PC-9 (cell line): Measurements from ENCODE around the gene CCDC174. TPM values are rescaled to one million over a fixed set of nuclear protein-coding genes. Genes with fewer than 3 reads are reported as not detected.

ENCODE experiments used
- BruUV-seq: library from RNA; stranded (reverse); fragments of 400-500 nt; replicated peaks from 2 replicates; lab custom pipeline; 2021; lab: Mats Ljungman, UMichigan
- CTCF ChIA-PET: fragments of 300-600 bp; sonication (Branson Sonifier 250); formaldehyde crosslinking; loops from one replicate; lab custom pipeline; 2022; ENCODE audit warnings: antibody characterized with exemption; lab: Charles Lee
- POLR2A ChIA-PET: fragments of 300-600 bp; sonication (Branson Sonifier 250); formaldehyde crosslinking; loops from one replicate; lab custom pipeline; 2022; ENCODE audit warnings: antibody characterized with exemption; ENCODE audit not compliant: unreplicated experiment; lab: Charles Lee
- DNase-seq, 2 experiments: peaks; one replicate each; pipeline versions ENCODE4 v3.0.0 to v3.0.0-alpha.2; 2015 to 2022; ENCODE audit warnings: mixed read lengths in 1 of 2
- H2AFZ ChIP-seq: fragments of 200-600 bp; sonication (generic); 2 replicates; pipeline ENCODE4 v1.8.1; 2017; ENCODE audit warnings: antibody characterized with exemption
- H3F3A ChIP-seq: fragments of 200-600 bp; sonication (generic); 2 replicates; pipeline ENCODE4 v1.8.1; 2017; ENCODE audit warnings: antibody characterized with exemption, mild to moderate bottlenecking, low read depth; ENCODE audit not compliant: insufficient read depth
- H3K27ac ChIP-seq: fragments of 200-600 bp; sonication (generic); 2 replicates; pipeline ENCODE4 v1.6.1; 2016; ENCODE audit warnings: mixed run types
- H3K27me3 ChIP-seq: fragments of 200-600 bp; sonication (generic); 2 replicates; pipeline ENCODE4 v1.6.1; 2016; ENCODE audit warnings: low read depth, mixed run types; ENCODE audit not compliant: insufficient read depth
- H3K36me3 ChIP-seq: fragments of 200-600 bp; sonication (generic); 2 replicates; pipeline ENCODE4 v1.6.1; 2016; ENCODE audit warnings: low read depth, mixed run types
- H3K4me1 ChIP-seq: fragments of 200-600 bp; sonication (generic); replicated peaks from 2 replicates; pipeline ENCODE4 v1.6.1; 2016; ENCODE audit warnings: mixed run types; ENCODE audit not compliant: insufficient read depth
- H3K4me2 ChIP-seq: fragments of 200-600 bp; sonication (generic); 2 replicates; pipeline ENCODE4 v1.6.1; 2017; ENCODE audit warnings: mixed run types
- H3K4me3 ChIP-seq: fragments of 200-600 bp; sonication (generic); 2 replicates; pipeline ENCODE4 v1.6.1; 2016; ENCODE audit warnings: mixed run types
- H3K79me2 ChIP-seq: fragments of 200-600 bp; sonication (generic); 2 replicates; pipeline ENCODE4 v1.6.1; 2017; ENCODE audit warnings: low read depth, mixed run types
- H3K9me2 ChIP-seq: fragments of 200-600 bp; sonication (generic); 2 replicates; pipeline ENCODE4 v1.8.1; 2017; ENCODE audit warnings: mild to moderate bottlenecking; ENCODE audit not compliant: insufficient read depth
- H3K9me3 ChIP-seq: fragments of 200-600 bp; sonication (generic); 2 replicates; pipeline ENCODE4 v1.8.1; 2016; ENCODE audit warnings: low read depth; ENCODE audit not compliant: insufficient read depth
- H4K20me1 ChIP-seq: fragments of 200-600 bp; sonication (generic); 2 replicates; pipeline ENCODE4 v1.8.1; 2017; ENCODE audit not compliant: insufficient read depth
- CTCF ChIP-seq: fragments of 200-600 bp; sonication (generic); conservative IDR thresholded peaks from 2 replicates; pipeline ENCODE4 v1.6.1; 2017; ENCODE audit warnings: mixed run types, antibody characterized with exemption, mild to moderate bottlenecking, moderate library complexity
- EZH2 ChIP-seq: fragments of 200-600 bp; sonication (generic); IDR thresholded peaks from 2 replicates; pipeline ENCODE4 v1.8.0; 2017; ENCODE audit warnings: antibody characterized with exemption, low read depth
- intact Hi-C: fragments of 100-400 bp; cut with micrococcal nuclease; formaldehyde crosslinking; loops from one replicate; pipeline ENCODE4 v1.10.0; 2022; ENCODE audit not compliant: unreplicated experiment
- total RNA-seq: library from RNA; stranded (reverse); gene quantifications from 2 replicates; pipeline ENCODE4 v1.2.3, GENCODE V29; 2021

The CCDC174 gene
- total RNA-seq, 1 experiment from 2014 or later: 14.7 TPM

GRCh38 chr3:14616606-14617507, 34.7 kb upstream of the CCDC174 start:
- ChIA-PET POLR2A (interaction anchor here (0.6 kb wide), 1 partner anchor 35 kb away, joined by 3 read pairs; the partner anchor contains the start of gene CCDC174), CTCF (no interaction called here)
- Histone ChIP-seq H3K4me3 (no peak overlapping the region), H4K20me1 (no peaks in the 10 kb centered on the region), H3K27ac (no peak overlapping the region), H3K36me3 (no peaks in the 10 kb centered on the region), H2AFZ (no peak overlapping the region), H3F3A (no peaks in the 10 kb centered on the region; the same call in 1 of the 2 replicates), H3K4me2 (no peak overlapping the region), H3K9me2 (no peaks in the 10 kb centered on the region), H3K27me3 (peaks cover 5% of the 10 kb centered on the region), H3K79me2 (no peaks in the 10 kb centered on the region), H3K4me1 (peaks cover 9% of the 10 kb centered on the region), H3K9me3 (no peaks in the 10 kb centered on the region)
- BruUV-seq: no TSS peak
- no peak for TF ChIP-seq CTCF
- TF ChIP-seq EZH2: no peak
- DNase-seq: no peak
- intact Hi-C loops: no loop called here

GRCh38 chr3:14617508-14618023, 34.0 kb upstream of the CCDC174 start:
- no peaks in the 10 kb centered on the region; the same call in 1 of the 2 replicates for H3F3A ChIP-seq
- ChIA-PET POLR2A (no interaction called here), CTCF (no interaction called here)
- H4K20me1 ChIP-seq: no peaks in the 10 kb centered on the region
- no peak overlapping the region for H3K27ac ChIP-seq
- peaks cover 9% of the 10 kb centered on the region for H3K4me1 ChIP-seq
- intact Hi-C loops: no loop called here
- H3K4me2 ChIP-seq: no peak overlapping the region
- no peaks in the 10 kb centered on the region for H3K9me3 ChIP-seq
- H3K36me3 ChIP-seq: no peaks in the 10 kb centered on the region
- BruUV-seq: no TSS peak
- TF ChIP-seq EZH2 (no peak), CTCF (no peak)
- peaks cover 3% of the 10 kb centered on the region; the same call in 1 of the 2 replicates for H3K27me3 ChIP-seq
- DNase-seq: no peak
- H3K9me2 ChIP-seq: no peaks in the 10 kb centered on the region
- H3K4me3 ChIP-seq: no peak overlapping the region
- H2AFZ ChIP-seq: no peak overlapping the region
- H3K79me2 ChIP-seq: no peaks in the 10 kb centered on the region

GRCh38 chr3:14619605-14620004, 32.0 kb upstream of the CCDC174 start:
- H3K4me3 ChIP-seq: no peak overlapping the region
- no peaks in the 10 kb centered on the region for H3K9me2 ChIP-seq
- H3K27me3 ChIP-seq: peaks cover 10% of the 10 kb centered on the region; the same call in 1 of the 2 replicates
- H3K4me1 ChIP-seq: peaks cover 9% of the 10 kb centered on the region
- DNase-seq: no peak
- H3K79me2 ChIP-seq: no peaks in the 10 kb centered on the region
- no peaks in the 10 kb centered on the region for H3K36me3 ChIP-seq
- no peak overlapping the region for H3K27ac ChIP-seq
- H3K4me2 ChIP-seq: no peak overlapping the region
- ChIA-PET CTCF (no interaction called here), POLR2A (no interaction called here)
- TF ChIP-seq CTCF (no peak), EZH2 (no peak)
- H3K9me3 ChIP-seq: no peaks in the 10 kb centered on the region
- intact Hi-C loops: no loop called here
- H4K20me1 ChIP-seq: no peaks in the 10 kb centered on the region
- BruUV-seq: no TSS peak
- no peak overlapping the region for H2AFZ ChIP-seq
- H3F3A ChIP-seq: no peaks in the 10 kb centered on the region; the same call in 1 of the 2 replicates
